Left kidney (tissue), 2 donors: ENCODE measurements around the gene RNF220. TPM values are rescaled to one million over a fixed set of nuclear protein-coding genes. Genes with fewer than 3 reads are reported as not detected.

Experiments
- DNase-seq: peaks from one replicate; pipeline ENCODE4 v3.0.0-alpha.2; 2013
- polyA plus RNA-seq: library from polyadenylated mRNA; unstranded; fragments of 120-200 nt; gene quantifications from one replicate; pipeline ENCODE4 v1.2.1, GENCODE V29; 2013; ENCODE audit not compliant: insufficient read length

RNF220 gene
- polyA plus RNA-seq, 1 donor: 80.5 TPM

DNA sequence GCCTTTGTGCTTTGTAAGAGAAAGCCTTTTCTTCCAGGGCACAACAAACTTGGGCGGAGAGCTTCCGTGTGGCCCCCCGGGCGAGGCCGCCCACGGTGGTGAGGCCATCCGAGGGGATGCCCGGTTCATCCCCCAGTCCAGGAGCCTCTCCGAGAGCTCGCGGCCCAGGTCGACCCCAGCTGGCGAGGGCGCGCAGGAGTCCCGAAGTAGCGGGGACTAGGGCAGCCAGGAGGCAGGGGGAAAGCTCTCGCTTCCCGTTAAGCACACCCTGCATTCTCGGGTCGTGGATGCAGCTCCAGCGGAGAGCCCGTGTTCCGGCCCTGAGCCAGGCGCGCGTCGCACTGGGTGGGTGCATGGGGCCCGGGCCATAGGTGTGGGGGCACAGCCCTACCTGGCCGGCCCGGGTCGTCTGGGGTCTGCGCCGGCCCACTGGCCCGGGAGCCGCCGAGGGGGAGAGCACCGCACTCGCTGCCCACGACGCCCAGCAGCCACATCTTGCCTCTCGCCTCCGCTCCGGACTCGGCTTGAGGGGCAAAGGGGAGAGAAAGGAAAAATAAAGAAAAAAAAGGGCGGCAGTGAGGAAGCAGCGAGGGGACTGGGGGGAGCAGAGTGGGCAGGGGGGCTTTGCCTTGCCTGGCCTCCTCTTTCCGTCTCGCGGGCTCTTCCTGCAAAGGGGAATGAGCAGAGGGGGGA, 1.8 kb downstream of the RNF220 start:
- DNase-seq: no peak

DNA sequence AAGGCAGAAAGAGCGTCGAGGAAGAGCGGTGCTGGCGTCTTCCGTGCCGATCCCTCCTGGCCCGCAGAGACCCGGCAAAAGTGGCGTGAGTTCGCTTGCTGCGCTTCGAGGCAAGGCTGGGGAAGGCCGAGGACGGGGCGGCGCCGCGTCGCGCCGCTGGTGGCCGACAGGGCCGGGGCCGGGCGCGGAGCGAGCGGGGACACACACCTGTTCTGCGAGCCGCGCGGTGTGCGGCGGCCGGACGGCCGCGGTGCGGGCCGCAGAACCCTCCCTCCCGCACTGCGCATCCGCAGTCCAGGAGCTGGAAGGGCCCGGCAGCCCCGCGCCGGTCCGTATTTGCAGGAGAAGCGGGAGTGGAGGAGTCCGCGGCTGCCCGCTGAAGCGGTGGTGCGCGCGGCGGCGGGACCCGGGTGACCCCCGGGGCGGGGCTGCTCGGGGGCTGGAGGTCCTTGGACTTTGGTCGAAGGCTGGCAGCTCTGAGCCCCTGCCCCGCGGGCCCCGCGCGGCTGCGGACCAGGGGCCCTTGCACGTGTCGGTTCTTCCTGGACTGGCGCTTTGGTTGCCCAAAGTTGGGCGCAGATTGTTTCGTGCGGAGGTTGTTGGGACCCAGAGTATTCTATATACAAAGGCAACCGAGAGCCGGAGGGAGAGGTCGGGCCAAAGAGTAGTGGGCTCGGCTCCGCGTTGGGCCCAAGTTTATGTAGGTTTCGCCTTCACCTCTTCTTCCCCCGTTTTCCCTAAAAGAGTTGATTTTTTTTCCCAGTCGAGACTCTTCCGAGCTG, 2.6 kb downstream of the RNF220 start:
- DNase-seq: no peak

DNA sequence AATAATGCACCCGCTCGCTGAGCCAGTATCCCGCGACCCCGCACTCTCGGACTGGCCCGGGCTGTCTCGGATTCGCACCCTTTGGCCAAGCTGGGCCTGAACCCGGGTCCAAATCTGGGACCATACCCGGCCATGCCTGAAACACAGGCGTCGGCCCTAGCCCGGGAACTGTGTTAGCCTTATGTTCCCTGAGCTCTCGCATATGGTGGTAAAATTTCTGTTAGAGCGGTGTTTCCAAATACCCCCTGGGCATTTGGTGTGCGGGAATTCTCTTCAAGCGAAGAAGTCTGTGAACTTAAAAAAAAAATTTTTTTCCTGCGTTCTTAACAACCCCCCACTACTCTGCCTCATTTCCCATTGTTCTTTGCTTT, 3.1 kb downstream of the RNF220 start:
- DNase-seq: no peak

DNA sequence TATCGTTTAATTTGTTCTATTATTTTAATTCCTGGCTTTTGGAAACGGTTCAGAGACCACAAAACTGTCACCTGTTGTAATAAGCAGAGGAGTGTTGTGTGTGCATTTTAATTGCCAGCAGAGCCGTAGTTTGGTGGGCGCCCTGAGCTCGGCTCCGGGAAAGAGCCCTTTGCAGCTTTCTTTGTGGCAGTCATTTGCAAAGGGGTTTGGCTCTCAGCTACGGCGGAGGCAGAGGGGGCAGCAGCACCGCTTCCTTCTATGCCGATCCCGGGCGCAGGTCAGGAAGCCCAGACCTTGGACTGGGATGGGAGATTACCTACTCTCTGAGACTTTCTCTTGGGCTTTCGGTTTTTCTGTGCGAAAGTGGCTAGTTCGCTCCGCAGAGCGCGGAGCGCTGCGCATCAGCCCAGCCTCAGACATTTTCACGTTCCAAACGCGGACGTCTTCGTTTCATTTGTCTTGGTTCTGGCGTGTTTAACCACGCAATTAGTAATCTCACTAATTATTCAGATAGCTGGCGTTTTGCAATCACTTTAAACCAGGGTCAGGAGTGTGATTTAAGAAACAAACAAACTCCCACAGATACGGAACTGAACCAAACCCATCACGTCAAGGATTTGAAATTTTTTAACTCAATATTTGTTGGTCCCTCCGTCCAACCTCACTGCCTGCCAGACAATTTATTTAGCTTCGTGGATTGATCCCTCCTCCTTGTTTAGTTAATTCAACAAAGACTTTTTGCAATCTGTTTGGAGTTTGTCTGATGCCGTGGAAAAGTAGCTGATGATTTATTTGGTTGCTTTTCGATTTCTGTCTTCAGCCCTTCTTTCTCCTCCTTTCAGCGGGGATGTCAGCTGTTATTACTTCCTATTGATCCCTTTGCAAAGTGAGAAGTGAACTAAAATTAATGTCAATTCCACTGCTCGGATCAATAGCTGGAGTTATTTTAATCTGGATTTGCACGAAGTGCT, 3.9 kb downstream of the RNF220 start:
- no peak for DNase-seq

DNA sequence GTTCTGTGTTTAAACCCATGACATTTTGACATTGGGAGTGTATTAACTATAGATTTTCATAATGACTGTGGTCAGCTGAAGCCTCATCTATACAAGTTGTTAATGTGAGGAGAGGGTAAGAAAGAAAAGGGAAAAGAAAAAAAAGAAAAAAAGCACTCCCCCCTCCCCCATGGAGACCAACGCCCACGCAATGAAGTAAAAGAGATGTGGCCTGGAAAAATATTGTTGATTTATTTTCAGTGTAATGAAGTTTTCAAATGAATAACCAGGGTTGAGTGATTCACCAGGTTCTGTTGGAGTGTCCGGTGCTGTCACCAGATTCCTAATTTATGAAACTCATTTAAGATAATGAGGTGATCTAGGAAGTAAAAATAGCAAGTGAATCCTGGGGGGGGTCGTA, 4.7 kb downstream of the RNF220 start:
- no peak for DNase-seq

DNA sequence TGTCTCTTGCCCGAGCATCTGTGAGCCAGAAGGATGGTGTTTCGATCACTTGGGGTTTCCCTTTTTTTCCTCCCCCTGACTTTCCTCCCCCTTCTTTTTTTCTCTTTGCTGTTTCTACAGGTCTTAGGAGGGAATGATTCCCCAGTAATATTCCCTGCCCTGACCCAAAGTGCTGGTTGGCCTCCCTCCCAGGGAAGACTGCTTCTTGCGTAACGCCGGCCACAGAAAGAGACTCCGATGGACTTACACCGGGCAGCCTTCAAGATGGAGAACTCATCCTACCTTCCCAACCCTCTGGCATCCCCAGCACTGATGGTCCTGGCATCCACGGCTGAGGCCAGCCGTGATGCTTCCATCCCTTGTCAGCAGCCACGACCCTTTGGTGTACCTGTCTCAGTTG, 6.8 kb downstream of the RNF220 start:
- no peak for DNase-seq

DNA sequence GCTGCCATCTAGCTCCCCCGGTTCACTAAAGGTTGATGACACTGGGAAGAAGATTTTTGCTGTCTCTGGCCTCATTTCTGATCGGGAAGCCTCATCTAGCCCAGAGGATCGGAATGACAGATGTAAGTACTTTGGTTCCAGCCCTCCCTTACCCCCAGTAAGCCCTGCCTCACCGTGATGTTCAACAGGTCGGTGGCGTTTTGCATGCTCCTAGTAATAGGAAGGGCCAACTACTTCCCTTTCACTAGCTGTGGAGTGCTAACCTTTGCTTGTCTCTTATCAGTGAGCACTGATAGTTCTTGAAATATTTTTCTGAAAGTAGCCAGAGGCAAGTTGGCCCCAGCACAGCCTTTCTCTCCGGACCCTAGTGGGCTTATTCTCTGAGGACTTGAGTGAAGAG, 7.5 kb downstream of the RNF220 start:
- DNase-seq: no peak

DNA sequence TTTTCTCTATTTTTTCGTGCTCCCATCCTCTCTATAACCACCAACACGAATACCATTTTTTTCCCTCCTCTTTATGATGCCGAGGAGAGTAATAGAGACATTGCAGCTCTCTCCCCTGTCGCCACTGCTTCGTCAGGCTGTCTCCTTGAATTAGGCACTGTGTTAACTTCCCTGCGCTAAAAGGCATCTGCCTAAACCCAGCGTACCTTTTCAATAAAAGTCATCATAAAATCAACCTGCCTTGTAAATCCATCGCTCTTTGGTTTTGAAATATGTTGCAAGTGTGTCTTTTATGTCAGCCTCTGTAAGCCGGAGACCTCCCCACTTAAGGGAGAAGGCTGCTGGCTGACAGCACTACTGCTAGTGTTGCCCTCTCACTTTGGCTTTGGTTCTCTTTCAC, 8.7 kb downstream of the RNF220 start:
- no peak for DNase-seq

DNA sequence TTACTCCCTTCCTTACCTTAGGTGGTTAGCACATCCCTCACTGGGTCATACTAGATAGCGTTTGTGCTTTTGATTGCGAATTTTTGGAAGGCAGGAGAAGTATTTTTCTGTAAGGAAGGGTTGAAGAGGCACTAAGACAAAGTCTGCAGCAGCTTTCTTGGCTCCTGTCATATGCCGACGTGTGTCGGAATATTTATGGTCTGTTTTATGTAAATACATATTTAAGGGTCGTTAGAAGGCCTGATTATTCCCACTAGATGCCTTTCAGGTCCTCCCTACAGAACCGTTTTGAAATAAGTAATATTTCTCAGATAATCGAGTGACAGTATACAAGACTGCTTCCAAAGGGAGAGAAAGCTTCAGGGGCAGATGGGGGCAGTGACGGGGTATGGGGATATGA, 10.0 kb downstream of the RNF220 start:
- DNase-seq: no peak

DNA sequence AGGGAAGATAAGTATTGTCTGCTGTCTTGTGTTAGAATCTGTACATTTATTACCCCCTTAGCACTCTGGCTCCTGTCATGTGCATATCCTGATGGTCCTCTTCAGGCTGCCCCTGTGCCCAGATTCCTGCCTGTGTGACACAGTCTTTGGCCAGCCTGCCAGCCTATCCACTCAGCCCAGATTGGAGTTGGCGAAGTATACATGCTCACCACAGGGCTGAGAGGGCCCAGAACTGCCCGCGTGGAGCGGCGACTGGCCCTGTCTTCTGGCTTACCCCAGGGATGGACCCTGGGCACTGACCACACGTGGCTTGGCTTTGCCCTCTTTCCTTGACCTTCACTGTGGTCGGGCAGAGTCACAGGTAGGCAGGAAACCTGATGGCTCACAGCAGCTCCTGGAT, 11.4 kb downstream of the RNF220 start:
- DNase-seq: no peak

DNA sequence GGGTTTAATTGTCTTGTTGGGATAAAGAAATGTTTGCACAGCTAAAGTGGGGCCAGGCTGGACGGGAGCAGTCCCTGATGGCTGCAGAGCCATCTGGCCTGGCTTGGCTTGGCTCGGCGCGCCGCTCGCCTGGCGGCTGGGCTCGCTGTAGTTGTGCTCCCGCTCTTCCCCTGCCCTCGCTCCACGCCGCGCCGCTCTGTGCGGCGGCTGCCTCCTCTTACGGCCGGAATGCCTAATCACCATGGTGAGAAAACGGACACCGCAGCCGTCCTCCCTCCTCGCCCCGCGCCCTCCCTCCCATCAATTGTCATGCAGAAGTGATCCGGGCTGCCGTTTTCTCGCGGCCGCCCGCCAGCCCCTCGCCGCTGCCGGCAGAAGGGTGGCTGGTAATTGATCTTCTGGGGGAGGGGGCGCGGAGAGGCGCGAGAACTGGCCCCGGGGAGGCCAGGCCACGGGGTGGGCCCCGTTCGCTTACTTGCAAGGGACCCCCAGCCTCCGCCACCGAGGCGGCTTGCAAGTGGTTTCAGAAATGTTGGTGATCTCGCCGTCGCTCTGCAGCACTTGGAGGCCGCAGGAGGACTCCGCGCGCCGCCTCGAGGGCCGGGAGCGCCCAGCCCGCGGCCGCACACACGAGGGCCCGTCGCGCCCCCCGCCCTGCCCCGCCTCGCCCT, 12.4 kb downstream of the RNF220 start:
- no peak for DNase-seq

DNA sequence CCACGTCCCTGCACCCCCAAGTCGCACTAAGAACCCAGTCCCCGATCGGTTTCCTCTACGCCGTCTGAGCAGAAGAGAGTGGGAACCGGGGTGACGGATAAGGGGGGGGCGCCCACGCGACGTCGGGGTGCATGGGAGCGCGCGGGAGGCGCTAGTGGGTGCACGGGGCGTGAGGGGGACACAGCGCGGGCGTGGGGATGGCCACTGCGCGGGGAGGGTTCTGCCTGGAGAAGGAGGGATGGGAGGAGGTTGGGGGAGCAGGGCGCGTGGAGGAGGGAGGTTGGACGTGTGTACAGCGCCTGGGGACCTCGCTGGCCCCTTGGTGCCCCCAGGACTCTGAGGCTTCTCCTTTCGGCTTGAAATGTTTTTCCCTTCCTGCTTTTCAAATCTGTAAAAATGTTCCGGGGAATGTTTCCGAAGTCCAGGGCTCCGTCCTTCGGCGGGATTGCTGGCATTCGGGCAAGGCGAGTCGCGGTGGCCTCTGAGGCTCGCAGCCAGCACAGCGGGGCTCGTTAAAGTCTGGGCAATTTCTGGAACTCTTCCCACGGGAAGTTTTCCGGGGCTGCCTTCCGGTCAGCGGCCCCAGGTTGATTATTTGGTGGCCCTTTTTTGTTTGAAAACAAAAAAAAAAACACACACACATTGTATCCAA, 13.1 kb downstream of the RNF220 start:
- DNase-seq: no peak

DNA sequence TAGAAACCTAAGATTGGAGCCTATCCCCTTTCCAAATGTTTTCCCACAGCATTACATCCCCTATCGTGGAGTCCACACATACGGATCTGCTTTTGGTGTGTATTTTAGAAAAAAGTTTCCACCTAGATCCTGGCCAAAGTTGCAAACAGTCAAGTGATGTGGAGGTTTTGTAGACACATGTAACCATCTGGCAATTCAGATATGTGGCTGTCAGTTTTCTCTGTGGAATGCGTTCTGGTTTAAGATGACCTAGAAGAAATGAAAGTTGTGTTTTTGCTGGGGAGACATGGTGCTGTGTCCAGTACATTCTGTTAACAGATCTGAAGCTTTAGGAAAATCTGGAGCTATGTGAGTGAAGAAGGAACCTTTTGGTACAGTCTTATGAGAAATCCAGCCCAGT, 14.8 kb downstream of the RNF220 start:
- DNase-seq: no peak

DNA sequence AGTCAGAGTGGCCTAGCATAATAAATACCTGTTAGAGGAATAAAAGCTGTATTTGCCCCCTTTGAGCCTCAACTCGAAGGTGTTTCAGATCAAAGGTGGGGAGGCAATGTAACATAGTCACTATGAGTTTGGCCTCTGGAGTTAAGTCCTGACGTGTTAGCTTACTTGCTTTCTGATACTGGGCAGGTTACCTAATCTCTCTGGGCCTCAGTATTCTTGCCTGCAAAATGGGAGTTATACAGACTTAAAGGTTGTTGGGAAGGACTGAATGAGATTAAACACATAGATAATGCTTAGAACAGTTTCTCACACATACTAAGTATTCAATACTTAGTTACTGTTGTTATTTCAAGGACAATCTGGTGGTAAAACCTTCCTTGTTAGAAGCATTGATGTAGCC, 15.5 kb downstream of the RNF220 start:
- no peak for DNase-seq

DNA sequence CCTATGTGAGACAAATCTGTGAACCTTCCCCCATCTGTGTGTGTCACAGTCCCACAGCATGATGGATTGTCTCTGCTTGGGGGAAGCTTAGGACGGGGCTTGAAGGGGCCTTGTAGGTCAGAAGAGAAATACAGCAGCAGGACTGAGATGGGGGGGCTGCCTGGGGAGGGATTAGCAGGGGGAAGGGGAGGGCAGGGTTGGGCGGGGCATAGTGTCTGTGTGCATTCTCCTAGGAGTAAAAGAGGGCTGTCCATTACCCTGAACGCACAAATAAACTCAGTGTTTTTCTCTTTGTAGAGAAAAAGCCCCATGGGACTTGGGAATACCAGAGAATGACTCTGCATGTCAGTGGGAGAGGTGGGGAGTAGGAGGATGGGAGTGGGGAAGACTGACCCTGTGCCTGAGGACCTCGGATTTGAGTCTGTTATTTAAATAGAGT, 16.4 kb downstream of the RNF220 start:
- DNase-seq: no peak

DNA sequence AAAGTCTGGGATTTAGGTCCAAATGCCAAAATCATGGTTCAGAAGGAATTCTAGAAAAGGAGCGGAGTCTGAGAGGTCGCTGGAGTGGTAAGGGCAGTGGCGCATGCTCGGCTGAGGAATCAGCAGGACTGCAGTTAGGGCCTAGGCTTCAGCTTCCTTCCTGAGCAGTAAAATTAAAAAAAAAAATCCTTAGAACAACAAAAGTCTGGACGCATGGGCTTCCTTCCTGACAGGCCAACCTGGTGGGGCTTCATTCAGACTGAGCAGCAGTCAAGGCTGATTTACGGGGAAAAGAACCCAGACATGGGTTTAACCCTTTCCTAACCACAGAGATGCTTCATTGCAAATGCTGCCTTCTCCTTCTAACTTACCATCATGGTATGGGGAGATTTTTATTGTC, 17.1 kb downstream of the RNF220 start:
- DNase-seq: no peak

DNA sequence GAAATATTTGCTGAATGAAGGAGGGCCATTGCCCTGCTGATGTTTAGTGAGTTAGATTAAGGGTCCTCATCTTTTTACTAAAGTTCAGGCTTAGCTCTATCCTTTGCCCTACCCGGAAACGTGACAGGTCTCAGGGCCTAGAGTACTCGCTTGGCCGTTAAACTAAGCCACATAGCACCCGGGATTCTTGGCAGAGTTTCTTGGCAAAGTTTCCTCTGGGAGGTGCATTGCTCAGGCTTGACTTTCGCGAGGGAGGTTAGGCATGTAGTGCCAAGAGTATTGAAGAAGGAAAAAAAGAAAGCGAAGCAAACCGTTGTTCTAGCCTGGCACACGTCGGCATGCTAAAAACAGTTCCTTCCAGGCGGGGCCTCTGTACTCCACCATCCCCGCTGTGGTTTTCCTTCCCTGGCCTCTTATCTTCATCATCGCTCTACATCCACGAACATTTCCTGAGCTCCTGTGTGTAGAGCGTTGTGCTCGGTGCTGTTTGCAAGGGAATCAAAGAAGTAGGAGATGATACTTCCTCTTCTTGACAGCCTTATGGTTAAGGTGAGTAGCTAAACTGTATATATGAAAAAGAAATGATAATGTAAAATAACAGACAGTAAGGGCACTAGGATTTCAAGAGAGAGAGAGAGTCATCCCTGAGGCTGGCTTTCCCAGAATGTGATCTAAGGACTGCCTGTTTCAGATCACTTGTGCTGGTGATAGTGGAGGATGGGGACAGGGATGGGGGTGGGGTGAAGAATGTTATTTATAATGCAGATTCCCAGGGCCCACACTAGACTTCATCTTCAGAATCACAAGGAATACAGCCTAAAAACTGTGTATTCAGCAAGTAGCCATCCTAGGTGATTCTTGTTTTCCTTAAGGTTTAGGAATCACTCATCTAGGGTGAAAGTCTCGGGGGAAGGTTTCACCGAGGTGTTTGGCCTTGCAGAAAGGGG, 18.8 kb downstream of the RNF220 start:
- no peak for DNase-seq

DNA sequence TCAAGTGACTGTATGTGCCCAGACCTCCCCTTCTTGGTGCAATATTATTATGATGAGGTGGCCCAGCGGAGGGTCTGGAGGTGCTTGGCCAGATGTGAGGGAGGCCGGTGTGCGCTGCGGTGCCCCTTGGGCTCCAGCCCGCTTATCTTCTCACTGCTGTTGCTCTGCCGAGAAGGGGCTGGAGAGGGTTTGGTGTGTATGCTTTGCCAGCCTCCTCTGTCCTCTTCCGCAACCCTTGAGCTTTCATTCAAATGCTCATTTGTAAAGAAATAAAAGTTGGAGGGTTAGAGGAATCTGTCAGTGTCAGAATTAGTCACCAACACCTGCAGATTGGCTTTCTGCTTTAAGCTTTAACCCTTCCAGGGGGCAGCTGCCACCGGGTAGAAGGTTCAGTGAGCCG, 19.7 kb downstream of the RNF220 start:
- no peak for DNase-seq

DNA sequence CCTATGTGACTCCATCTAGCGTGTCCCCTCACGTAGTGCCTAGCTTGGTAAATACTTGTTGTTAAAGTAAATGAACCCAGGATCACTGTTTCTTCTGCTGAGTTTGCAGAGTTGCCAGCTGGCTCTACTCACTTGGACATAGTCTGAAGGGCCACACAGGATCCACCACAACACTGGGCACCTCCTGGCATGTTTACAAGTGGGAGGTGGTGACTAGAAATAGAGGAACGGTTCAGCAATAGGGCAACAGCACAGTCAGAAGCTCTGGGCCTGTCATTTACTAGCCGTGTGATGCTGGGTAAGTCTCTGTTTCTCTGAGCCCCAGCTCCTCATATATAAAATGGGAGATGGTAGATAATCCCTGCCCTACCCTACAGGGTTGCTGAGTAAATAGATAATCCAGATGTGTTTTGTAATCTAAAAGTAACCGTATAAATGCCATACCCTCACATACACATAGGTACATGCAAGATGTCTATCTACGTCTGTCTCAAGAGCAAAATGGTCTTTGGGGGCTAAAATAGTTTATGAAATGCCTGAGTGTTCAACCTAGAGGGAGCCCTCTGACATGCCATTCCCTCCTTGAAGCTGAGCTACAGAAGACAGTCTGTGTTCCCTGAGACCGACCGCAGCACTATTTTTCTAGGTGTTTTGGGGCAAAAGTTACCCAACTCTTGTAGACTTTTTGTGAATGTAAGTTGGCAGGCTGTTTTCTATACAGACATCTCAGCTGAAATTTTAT, 20.5 kb downstream of the RNF220 start:
- DNase-seq: no peak

DNA sequence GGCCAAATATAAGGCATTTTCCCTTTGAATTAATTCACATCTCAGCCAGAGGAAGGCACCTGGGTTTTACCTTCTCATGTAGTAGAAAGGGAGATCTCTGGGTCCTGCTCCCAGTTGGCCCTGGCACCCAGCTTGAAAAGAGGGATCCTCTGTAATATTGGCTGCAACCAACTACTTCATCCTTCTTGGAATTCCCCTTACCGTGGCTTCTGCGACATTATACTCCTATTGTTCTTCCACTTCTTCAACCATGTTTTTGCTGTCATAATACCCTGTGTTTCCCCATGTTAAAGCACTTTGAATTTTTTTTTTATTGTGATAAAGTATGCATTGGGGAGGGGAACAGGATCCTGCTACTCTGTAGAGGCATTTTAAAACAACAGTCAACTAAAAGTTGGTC, 26.8 kb downstream of the RNF220 start:
- no peak for DNase-seq
